Measurements from ENCODE around the gene NPFF. TPM values are rescaled to one million over a fixed set of nuclear protein-coding genes. Genes with fewer than 3 reads are reported as not detected.

The NPFF gene
- total and polyA plus RNA-seq, 3 experiments from 2014 or later, result not detected

- no peaks in the 10 kb centered on the region for H3K27me3 Mint-ChIP-seq
- ChIA-PET POLR2A (no interaction called here), CTCF (no interaction called here)
- no peak for DNase-seq
- H3K9me3 Mint-ChIP-seq, result no peaks in the 10 kb centered on the region
- H3K27ac Mint-ChIP-seq, result no peak overlapping the region
- Histone ChIP-seq H3K27ac (ENCODE audit: low read depth, low read length) (no peak overlapping the region), H3K4me1 (ENCODE audit: insufficient read depth, low read length) (peaks cover 8% of the 10 kb centered on the region), H3K27me3 (ENCODE audit: insufficient read depth, low read length, poor library complexity, severe bottlenecking) (no peaks in the 10 kb centered on the region), H3K4me3 (ENCODE audit: low read length) (no peak overlapping the region), H3K9me3 (ENCODE audit: low read length) (no peaks in the 10 kb centered on the region), H3K36me3 (ENCODE audit: insufficient read depth, low read length) (peaks cover 14% of the 10 kb centered on the region)
- peaks cover 0 to 71% (median 18%) of the 10 kb centered on the region in 3 donors for H3K36me3 Mint-ChIP-seq
- H3K4me3 Mint-ChIP-seq, result no peak overlapping the region
- H3K4me1 Mint-ChIP-seq, result peaks cover 4 to 12% (median 10%) of the 10 kb centered on the region in 3 donors
These were observed 32.2 kb upstream of the NPFF start for GRCh38 chr12:53539526-53539925.

GRCh38 chr12:53538209-53538689 is 31.0 kb upstream of the NPFF start:
- H3K36me3 ChIP-seq (ENCODE audit: insufficient read depth, low read length), result peaks cover 21% of the 10 kb centered on the region
- Mint-ChIP-seq H3K9me3 (no peaks in the 10 kb centered on the region), H3K27ac (peak overlapping the region in 4 of 8 donors; percentile 12 to 46 (median 24)), H3K36me3 (peaks cover 0 to 73% (median 26%) of the 10 kb centered on the region in 3 donors), H3K4me3 (no peak overlapping the region), H3K27me3 (no peaks in the 10 kb centered on the region), H3K4me1 (peaks cover 0 to under 1% (median 0%) of the 10 kb centered on the region in 3 donors)
- DNase-seq, result no peak
- no peak overlapping the region for H3K4me3 ChIP-seq (ENCODE audit: low read length)
- H3K27me3 ChIP-seq (ENCODE audit: insufficient read depth, low read length, poor library complexity, severe bottlenecking), result no peaks in the 10 kb centered on the region
- H3K4me1 ChIP-seq (ENCODE audit: insufficient read depth, low read length), result no peaks in the 10 kb centered on the region
- no peaks in the 10 kb centered on the region for H3K9me3 ChIP-seq (ENCODE audit: low read length)
- ChIA-PET POLR2A (no interaction called here), CTCF (no interaction called here)
- no peak overlapping the region for H3K27ac ChIP-seq (ENCODE audit: low read depth, low read length)

- Histone ChIP-seq H3K4me3 (ENCODE audit: low read length) (no peak overlapping the region), H3K36me3 (ENCODE audit: insufficient read depth, low read length) (peaks cover 28% of the 10 kb centered on the region), H3K4me1 (ENCODE audit: insufficient read depth, low read length) (no peaks in the 10 kb centered on the region), H3K27ac (ENCODE audit: low read depth, low read length) (no peak overlapping the region), H3K27me3 (ENCODE audit: insufficient read depth, low read length, poor library complexity, severe bottlenecking) (no peaks in the 10 kb centered on the region), H3K9me3 (ENCODE audit: low read length) (no peaks in the 10 kb centered on the region)
- POLR2A ChIA-PET, result no interaction called here
- H3K36me3 Mint-ChIP-seq, result peaks cover 8 to 78% (median 30%) of the 10 kb centered on the region in 3 donors
- H3K4me1 Mint-ChIP-seq, result no peaks in the 10 kb centered on the region
- no peak for DNase-seq
- CTCF ChIA-PET, result no interaction called here
- no peak overlapping the region for H3K27ac Mint-ChIP-seq
- H3K9me3 Mint-ChIP-seq, result no peaks in the 10 kb centered on the region
- H3K27me3 Mint-ChIP-seq, result no peaks in the 10 kb centered on the region
- H3K4me3 Mint-ChIP-seq, result no peak overlapping the region
These were observed 29.7 kb upstream of the NPFF start for GRCh38 chr12:53536962-53537361.

GRCh38 chr12:53533471-53533870 is 26.2 kb upstream of the NPFF start:
- H3K4me3 ChIP-seq (ENCODE audit: low read length), result no peak overlapping the region
- peaks cover 35% of the 10 kb centered on the region for H3K36me3 ChIP-seq (ENCODE audit: insufficient read depth, low read length)
- no peaks in the 10 kb centered on the region for H3K4me1 ChIP-seq (ENCODE audit: insufficient read depth, low read length)
- peaks cover 8 to 77% (median 38%) of the 10 kb centered on the region in 3 donors for H3K36me3 Mint-ChIP-seq
- H3K27me3 ChIP-seq (ENCODE audit: insufficient read depth, low read length, poor library complexity, severe bottlenecking), result no peaks in the 10 kb centered on the region
- no peak for DNase-seq
- no peaks in the 10 kb centered on the region for H3K9me3 ChIP-seq (ENCODE audit: low read length)
- H3K27me3 Mint-ChIP-seq, result peaks cover 0 to 2% of the 10 kb centered on the region in 2 donors
- H3K4me1 Mint-ChIP-seq, result no peaks in the 10 kb centered on the region
- H3K9me3 Mint-ChIP-seq, result no peaks in the 10 kb centered on the region
- H3K27ac Mint-ChIP-seq, result peak overlapping the region in 1 of 8 donors; percentile 15
- ChIA-PET CTCF (no interaction called here), POLR2A (no interaction called here)
- H3K4me3 Mint-ChIP-seq, result no peak overlapping the region
- no peak overlapping the region for H3K27ac ChIP-seq (ENCODE audit: low read depth, low read length)

GRCh38 chr12:53532524-53533445 is 25.5 kb upstream of the NPFF start:
- CTCF ChIA-PET, result no interaction called here
- POLR2A ChIA-PET, result no interaction called here
- Mint-ChIP-seq H3K4me1 (no peaks in the 10 kb centered on the region), H3K27ac (peak overlapping the region in 1 of 8 donors; percentile 30), H3K27me3 (peaks cover 0 to 2% of the 10 kb centered on the region in 2 donors), H3K9me3 (no peaks in the 10 kb centered on the region), H3K4me3 (no peak overlapping the region), H3K36me3 (peaks cover 8 to 72% (median 34%) of the 10 kb centered on the region in 3 donors)
- no peak for DNase-seq
- no peak overlapping the region for H3K4me3 ChIP-seq (ENCODE audit: low read length)
- no peaks in the 10 kb centered on the region for H3K9me3 ChIP-seq (ENCODE audit: low read length)
- H3K36me3 ChIP-seq (ENCODE audit: insufficient read depth, low read length), result peaks cover 35% of the 10 kb centered on the region
- no peak overlapping the region for H3K27ac ChIP-seq (ENCODE audit: low read depth, low read length)
- no peaks in the 10 kb centered on the region for H3K27me3 ChIP-seq (ENCODE audit: insufficient read depth, low read length, poor library complexity, severe bottlenecking)
- H3K4me1 ChIP-seq (ENCODE audit: insufficient read depth, low read length), result no peaks in the 10 kb centered on the region

- H3K4me3 Mint-ChIP-seq, result no peak overlapping the region
- peaks cover 0 to 2% of the 10 kb centered on the region in 2 donors for H3K27me3 Mint-ChIP-seq
- POLR2A ChIA-PET, result no interaction called here
These were observed 24.7 kb upstream of the NPFF start for GRCh38 chr12:53532021-53532420.

GRCh38 chr12:53530920-53531319 is 23.6 kb upstream of the NPFF start:
- H3K27ac ChIP-seq (ENCODE audit: low read depth, low read length), result no peak overlapping the region
- Mint-ChIP-seq H3K27ac (no peak overlapping the region), H3K4me1 (no peaks in the 10 kb centered on the region), H3K36me3 (peaks cover 8 to 67% (median 36%) of the 10 kb centered on the region in 3 donors), H3K27me3 (peaks cover 0 to 2% of the 10 kb centered on the region in 2 donors), H3K4me3 (no peak overlapping the region), H3K9me3 (no peaks in the 10 kb centered on the region)
- no peaks in the 10 kb centered on the region for H3K27me3 ChIP-seq (ENCODE audit: insufficient read depth, low read length, poor library complexity, severe bottlenecking)
- H3K4me1 ChIP-seq (ENCODE audit: insufficient read depth, low read length), result no peaks in the 10 kb centered on the region
- ChIA-PET POLR2A (interaction anchor here (0.6 kb wide), 1 partner anchor 56 kb away, joined by 7 read pairs; no protein-coding TSS in a partner anchor), CTCF (no interaction called here)
- no peak overlapping the region for H3K4me3 ChIP-seq (ENCODE audit: low read length)
- no peaks in the 10 kb centered on the region for H3K9me3 ChIP-seq (ENCODE audit: low read length)
- H3K36me3 ChIP-seq (ENCODE audit: insufficient read depth, low read length), result peaks cover 25% of the 10 kb centered on the region
- no peak for DNase-seq

More at GRCh38 chr12:53532021-53532420, 24.7 kb upstream of the NPFF start:
- Histone ChIP-seq H3K27ac (ENCODE audit: low read depth, low read length) (no peak overlapping the region), H3K36me3 (ENCODE audit: insufficient read depth, low read length) (peaks cover 30% of the 10 kb centered on the region), H3K4me1 (ENCODE audit: insufficient read depth, low read length) (no peaks in the 10 kb centered on the region), H3K27me3 (ENCODE audit: insufficient read depth, low read length, poor library complexity, severe bottlenecking) (no peaks in the 10 kb centered on the region), H3K4me3 (ENCODE audit: low read length) (no peak overlapping the region), H3K9me3 (ENCODE audit: low read length) (no peaks in the 10 kb centered on the region)
- H3K27ac Mint-ChIP-seq, result no peak overlapping the region
- CTCF ChIA-PET, result no interaction called here
- H3K9me3 Mint-ChIP-seq, result no peaks in the 10 kb centered on the region
- DNase-seq, result no peak
- H3K36me3 Mint-ChIP-seq, result peaks cover 8 to 69% (median 34%) of the 10 kb centered on the region in 3 donors
- H3K4me1 Mint-ChIP-seq, result no peaks in the 10 kb centered on the region

GRCh38 chr12:53530061-53530460 is 22.8 kb upstream of the NPFF start:
- no peaks in the 10 kb centered on the region for H3K27me3 ChIP-seq (ENCODE audit: insufficient read depth, low read length, poor library complexity, severe bottlenecking)
- peaks cover 0 to 2% of the 10 kb centered on the region in 2 donors for H3K27me3 Mint-ChIP-seq
- ChIA-PET POLR2A (interaction anchor here (0.6 kb wide), 1 partner anchor 523 kb away, joined by 5 read pairs; no protein-coding TSS in a partner anchor), CTCF (interaction anchor here (0.7 kb wide), 1 partner anchor 51 kb away, joined by 3 read pairs; no protein-coding TSS in a partner anchor)
- H3K27ac Mint-ChIP-seq, result no peak overlapping the region
- no peak overlapping the region for H3K4me3 ChIP-seq (ENCODE audit: low read length)
- no peaks in the 10 kb centered on the region for H3K4me1 ChIP-seq (ENCODE audit: insufficient read depth, low read length)
- no peak overlapping the region for H3K27ac ChIP-seq (ENCODE audit: low read depth, low read length)
- H3K36me3 ChIP-seq (ENCODE audit: insufficient read depth, low read length), result peaks cover 25% of the 10 kb centered on the region
- H3K36me3 Mint-ChIP-seq, result peaks cover 8 to 66% (median 30%) of the 10 kb centered on the region in 3 donors
- DNase-seq, result no peak
- no peaks in the 10 kb centered on the region for H3K9me3 Mint-ChIP-seq
- H3K9me3 ChIP-seq (ENCODE audit: low read length), result no peaks in the 10 kb centered on the region
- no peak overlapping the region for H3K4me3 Mint-ChIP-seq
- no peaks in the 10 kb centered on the region for H3K4me1 Mint-ChIP-seq
